HL-60 (cell line): ENCODE data around the gene DNASE1L1.

ENCODE experiments used
- GABPA ChIP-seq: IDR thresholded peaks from 2 replicates; pipeline ENCODE4 v1.6.1; 2012; ENCODE audit warnings: low read depth
- POLR2AphosphoS5 ChIP-seq: IDR thresholded peaks from 2 replicates; pipeline ENCODE4 v1.6.1; 2012; ENCODE audit warnings: low read depth
- TF ChIP-seq, protein P1 (sequence below): IDR thresholded peaks from one replicate; pipeline ENCODE4 v1.5.1; 2011; ENCODE audit warnings: low read length, control low read depth, inconsistent platforms; ENCODE audit not compliant: insufficient read depth

DNA sequence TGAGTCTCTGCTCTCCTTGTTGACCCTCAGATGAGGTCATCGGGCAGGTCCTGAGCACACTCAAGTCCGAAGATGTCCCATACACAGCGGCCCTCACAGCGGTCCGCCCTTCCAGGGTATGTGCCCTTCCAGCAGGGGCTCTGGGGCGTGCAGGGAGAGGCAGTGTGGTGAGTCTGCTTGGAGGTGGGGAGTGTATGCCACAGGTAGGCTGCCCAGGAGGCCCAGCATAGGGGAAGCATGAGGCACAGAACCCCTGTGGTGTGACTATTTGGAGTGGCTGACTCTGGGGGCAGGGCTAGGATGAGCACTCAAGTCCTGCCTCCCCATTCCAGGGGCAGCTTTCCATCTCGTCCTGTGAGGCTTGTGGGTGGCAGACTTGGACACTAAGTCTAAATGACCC lies 24.6 kb upstream of the DNASE1L1 start:
- TF ChIP-seq, protein P1, sequence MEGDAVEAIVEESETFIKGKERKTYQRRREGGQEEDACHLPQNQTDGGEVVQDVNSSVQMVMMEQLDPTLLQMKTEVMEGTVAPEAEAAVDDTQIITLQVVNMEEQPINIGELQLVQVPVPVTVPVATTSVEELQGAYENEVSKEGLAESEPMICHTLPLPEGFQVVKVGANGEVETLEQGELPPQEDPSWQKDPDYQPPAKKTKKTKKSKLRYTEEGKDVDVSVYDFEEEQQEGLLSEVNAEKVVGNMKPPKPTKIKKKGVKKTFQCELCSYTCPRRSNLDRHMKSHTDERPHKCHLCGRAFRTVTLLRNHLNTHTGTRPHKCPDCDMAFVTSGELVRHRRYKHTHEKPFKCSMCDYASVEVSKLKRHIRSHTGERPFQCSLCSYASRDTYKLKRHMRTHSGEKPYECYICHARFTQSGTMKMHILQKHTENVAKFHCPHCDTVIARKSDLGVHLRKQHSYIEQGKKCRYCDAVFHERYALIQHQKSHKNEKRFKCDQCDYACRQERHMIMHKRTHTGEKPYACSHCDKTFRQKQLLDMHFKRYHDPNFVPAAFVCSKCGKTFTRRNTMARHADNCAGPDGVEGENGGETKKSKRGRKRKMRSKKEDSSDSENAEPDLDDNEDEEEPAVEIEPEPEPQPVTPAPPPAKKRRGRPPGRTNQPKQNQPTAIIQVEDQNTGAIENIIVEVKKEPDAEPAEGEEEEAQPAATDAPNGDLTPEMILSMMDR: no peak
- TF ChIP-seq GABPA (no peak), POLR2AphosphoS5 (no peak)
